Vagina (tissue), 2 donors: ENCODE measurements around the gene TSNAX. TPM values are rescaled to one million over a fixed set of nuclear protein-coding genes. Genes with fewer than 3 reads are reported as not detected.

Source experiments
- DNase-seq, 2 donors: peaks; one replicate each; pipeline ENCODE4 v3.0.0-alpha.2; 2017; ENCODE audit errors: extremely low spot score in 2 of 2
- H3K27ac ChIP-seq: fragments of 200-600 bp; sonication (generic); one replicate; pipeline ENCODE4 v1.5.1; 2019
- H3K27me3 ChIP-seq: fragments of 200-600 bp; sonication (generic); one replicate; pipeline ENCODE4 v1.5.1; 2019
- H3K36me3 ChIP-seq, 2 donors: fragments of 200-600 bp; sonication (generic); one replicate each; pipeline ENCODE4 v1.5.1; 2017 to 2019
- H3K4me1 ChIP-seq: fragments of 200-600 bp; sonication (generic); one replicate; pipeline ENCODE4 v1.5.1; 2019
- H3K4me3 ChIP-seq, 2 donors: fragments of 200-600 bp; sonication (generic); 1 replicate in 1 of 2; 2 replicates in 1 of 2; pipeline ENCODE4 v1.5.1; 2016 to 2019
- H3K9me3 ChIP-seq: fragments of 200-600 bp; sonication (generic); one replicate; pipeline ENCODE4 v1.5.1; 2019
- CTCF ChIP-seq, 3 experiments: fragments of 450-650 bp in 2 of 3; fragments of 200-600 bp in 1 of 3; sonication (generic) in 1 of 3; IDR thresholded peaks; one replicate each; pipeline ENCODE4 v1.5.1; 2017 to 2019; ENCODE audit warnings: antibody characterized with exemption in 3 of 3, mild to moderate bottlenecking in 2 of 3, moderate library complexity in 2 of 3
- POLR2A ChIP-seq, 2 donors: fragments of 450-650 bp; IDR thresholded peaks; one replicate each; pipeline ENCODE4 v1.6.1; 2017; ENCODE audit warnings: antibody characterized with exemption in 2 of 2, mild to moderate bottlenecking in 2 of 2, moderate library complexity in 2 of 2
- POLR2AphosphoS5 ChIP-seq, 2 donors: sonication (generic); formaldehyde crosslinking; IDR thresholded peaks; one replicate each; pipeline ENCODE4 v1.9.0; 2017; ENCODE audit warnings: antibody characterized with exemption in 2 of 2, mild to moderate bottlenecking in 2 of 2, low read depth in 1 of 2; ENCODE audit not compliant: insufficient read depth in 1 of 2
- intact Hi-C: fragments of 100-400 bp; cut with DNase I; formaldehyde crosslinking; loops from one replicate; pipeline ENCODE4 v1.15.1; 2023
- total RNA-seq: library from RNA; depleted of rRNA; stranded (reverse); fragments of >200 nt; gene quantifications from one replicate; pipeline ENCODE4 v1.2.3, GENCODE V29; 2016

Gene TSNAX
- total RNA-seq, 1 donor from 2014 or later: 20.4 TPM

DNA sequence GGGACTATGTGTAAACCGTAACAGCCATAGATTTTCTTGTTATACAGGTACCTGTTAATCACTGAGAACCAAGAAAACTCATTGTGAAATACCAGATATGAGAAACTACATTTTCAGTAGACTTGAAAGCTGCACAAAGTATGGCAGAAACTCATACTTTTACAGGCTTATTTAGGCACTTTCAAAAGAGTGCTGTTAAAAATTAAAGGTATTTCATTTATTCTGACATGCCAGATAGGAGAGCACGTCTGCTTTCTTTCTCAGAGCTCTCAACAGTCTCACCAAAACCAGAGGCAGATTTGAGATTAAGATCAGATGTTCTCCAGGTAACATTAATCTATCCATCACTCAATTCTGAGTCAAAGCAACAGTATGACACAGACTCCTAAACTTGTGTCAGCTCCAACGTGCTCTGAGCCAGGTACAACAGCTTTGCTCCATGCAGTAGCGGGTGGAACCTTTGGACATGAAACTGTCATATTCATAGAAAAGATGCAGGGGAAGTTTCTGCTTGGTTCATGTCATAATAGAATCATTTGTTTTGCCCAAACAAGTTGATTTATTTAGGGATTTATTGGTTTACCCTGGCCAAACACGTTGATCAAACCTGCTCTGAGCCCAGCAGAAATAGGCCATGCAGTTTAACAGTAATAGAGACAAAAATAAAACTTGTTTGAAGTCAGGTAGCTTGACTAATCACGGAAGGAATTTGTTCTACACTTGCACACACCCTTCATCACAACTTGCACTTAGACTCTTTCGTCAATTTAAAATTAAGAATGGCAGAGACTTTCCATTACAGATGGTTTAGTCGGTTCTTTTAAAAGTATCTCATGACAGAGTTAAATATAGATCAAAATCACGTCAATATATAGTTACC is 20.8 kb upstream of the TSNAX start:
- no peaks in the 10 kb centered on the region for H3K27me3 ChIP-seq
- peak overlapping the region; percentile 36 for H3K27ac ChIP-seq
- TF ChIP-seq POLR2AphosphoS5 (IDR thresholded peaks at IDR 0.05; ENCODE audit: insufficient read depth in 1 of 2, low read depth in 1 of 2): peak in 1 of 2 donors; percentile 27
- no peak for TF ChIP-seq POLR2A (IDR thresholded peaks at IDR 0.05)
- H3K4me3 ChIP-seq: no peak overlapping the region
- DNase-seq: no peak
- no peaks in the 10 kb centered on the region for H3K36me3 ChIP-seq
- H3K9me3 ChIP-seq: no peaks in the 10 kb centered on the region
- H3K4me1 ChIP-seq: no peaks in the 10 kb centered on the region
- intact Hi-C loops: no loop called here

DNA sequence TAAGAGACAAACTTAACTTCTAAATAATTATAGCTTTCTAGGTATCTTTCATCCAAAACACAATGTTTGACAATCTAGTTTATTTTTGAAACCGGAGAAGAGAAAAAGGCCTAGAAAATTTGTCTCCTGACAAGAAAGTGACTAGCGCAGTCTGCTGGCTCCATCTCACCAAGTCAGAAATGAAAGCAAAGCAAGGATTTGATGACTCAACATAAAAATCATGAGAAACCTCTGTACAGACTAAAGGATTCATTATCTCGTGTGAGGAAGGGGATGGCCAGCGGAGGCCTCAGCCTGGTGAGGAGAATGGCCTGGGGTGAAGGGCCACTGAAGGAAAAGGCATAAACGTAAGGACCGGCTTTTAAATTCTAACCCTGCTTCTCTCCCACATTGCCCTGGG is 20.0 kb upstream of the TSNAX start:
- TF ChIP-seq POLR2AphosphoS5 (IDR thresholded peaks at IDR 0.05; ENCODE audit: insufficient read depth in 1 of 2, low read depth in 1 of 2) (no peak), POLR2A (IDR thresholded peaks at IDR 0.05) (no peak), CTCF (IDR thresholded peaks at IDR 0.05) (no peak)
- Histone ChIP-seq H3K36me3 (no peaks in the 10 kb centered on the region), H3K4me1 (no peaks in the 10 kb centered on the region), H3K27ac (peak overlapping the region; percentile 36), H3K9me3 (no peaks in the 10 kb centered on the region), H3K4me3 (no peak overlapping the region), H3K27me3 (no peaks in the 10 kb centered on the region)
- no peak for DNase-seq
- intact Hi-C loops: no loop called here

DNA sequence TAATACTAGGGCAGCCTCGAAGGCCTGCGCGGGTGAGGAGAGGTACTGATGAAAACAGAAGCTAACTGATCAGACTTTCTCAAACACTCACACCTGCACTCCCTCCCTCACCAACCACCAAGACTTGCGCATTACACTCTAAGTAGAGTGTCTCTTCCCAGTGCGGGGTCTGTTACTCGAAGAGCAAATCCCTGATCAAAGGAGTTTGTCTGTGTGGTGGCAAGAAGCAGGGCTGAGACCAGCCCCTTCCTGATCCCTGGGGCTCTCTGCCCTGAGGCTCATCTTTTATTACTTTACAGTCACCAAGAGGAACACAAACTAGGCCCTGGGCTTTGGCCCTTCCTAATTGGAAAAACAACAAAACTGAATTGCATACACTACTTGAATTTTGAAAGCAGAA is 19.5 kb upstream of the TSNAX start:
- H3K4me3 ChIP-seq: no peak overlapping the region
- TF ChIP-seq POLR2A (IDR thresholded peaks at IDR 0.05) (no peak), CTCF (IDR thresholded peaks at IDR 0.05) (no peak), POLR2AphosphoS5 (IDR thresholded peaks at IDR 0.05; ENCODE audit: insufficient read depth in 1 of 2, low read depth in 1 of 2) (no peak)
- H3K27ac ChIP-seq: no peak overlapping the region
- no peaks in the 10 kb centered on the region for H3K4me1 ChIP-seq
- H3K36me3 ChIP-seq: no peaks in the 10 kb centered on the region
- H3K9me3 ChIP-seq: no peaks in the 10 kb centered on the region
- intact Hi-C loops: no loop called here
- H3K27me3 ChIP-seq: no peaks in the 10 kb centered on the region
- DNase-seq: no peak

GRCh38 chr1:231512147-231512698 is 16.2 kb upstream of the TSNAX start:
- H3K9me3 ChIP-seq: no peaks in the 10 kb centered on the region
- TF ChIP-seq POLR2A (IDR thresholded peaks at IDR 0.05) (no peak), CTCF (IDR thresholded peaks at IDR 0.05) (no peak), POLR2AphosphoS5 (IDR thresholded peaks at IDR 0.05; ENCODE audit: insufficient read depth in 1 of 2, low read depth in 1 of 2) (peak in 1 of 2 donors; percentile 23)
- H3K27me3 ChIP-seq: no peaks in the 10 kb centered on the region
- no peak for DNase-seq
- H3K4me1 ChIP-seq: no peaks in the 10 kb centered on the region
- no peaks in the 10 kb centered on the region for H3K36me3 ChIP-seq
- no peak overlapping the region for H3K4me3 ChIP-seq
- intact Hi-C loops: no loop called here
- H3K27ac ChIP-seq: no peak overlapping the region

GRCh38 chr1:231515748-231516147 is 12.7 kb upstream of the TSNAX start:
- Histone ChIP-seq H3K27ac (no peak overlapping the region), H3K4me3 (no peak overlapping the region), H3K27me3 (no peaks in the 10 kb centered on the region), H3K4me1 (no peaks in the 10 kb centered on the region), H3K36me3 (no peaks in the 10 kb centered on the region), H3K9me3 (no peaks in the 10 kb centered on the region)
- intact Hi-C loops: no loop called here
- DNase-seq: no peak
- no peak for TF ChIP-seq CTCF (IDR thresholded peaks at IDR 0.05)
- no peak for TF ChIP-seq POLR2AphosphoS5 (IDR thresholded peaks at IDR 0.05; ENCODE audit: insufficient read depth in 1 of 2, low read depth in 1 of 2)
- TF ChIP-seq POLR2A (IDR thresholded peaks at IDR 0.05): no peak
